PC-3 (cell line): Measurements from ENCODE around the gene CASZ1.

ENCODE experiments used
- EZH2 ChIP-seq: fragments of 300-600 bp; sonication (generic); IDR thresholded peaks from one replicate; pipeline ENCODE4 v1.6.1; 2017; ENCODE audit warnings: antibody characterized with exemption, mild to moderate bottlenecking, low read length; ENCODE audit not compliant: unreplicated experiment
- TF ChIP-seq, protein P1 (sequence below): fragments of 300-600 bp; sonication (generic); conservative IDR thresholded peaks from 2 replicates; pipeline ENCODE4 v1.5.1; 2017; ENCODE audit warnings: antibody characterized with exemption, low read depth, mild to moderate bottlenecking, low read length

DNA sequence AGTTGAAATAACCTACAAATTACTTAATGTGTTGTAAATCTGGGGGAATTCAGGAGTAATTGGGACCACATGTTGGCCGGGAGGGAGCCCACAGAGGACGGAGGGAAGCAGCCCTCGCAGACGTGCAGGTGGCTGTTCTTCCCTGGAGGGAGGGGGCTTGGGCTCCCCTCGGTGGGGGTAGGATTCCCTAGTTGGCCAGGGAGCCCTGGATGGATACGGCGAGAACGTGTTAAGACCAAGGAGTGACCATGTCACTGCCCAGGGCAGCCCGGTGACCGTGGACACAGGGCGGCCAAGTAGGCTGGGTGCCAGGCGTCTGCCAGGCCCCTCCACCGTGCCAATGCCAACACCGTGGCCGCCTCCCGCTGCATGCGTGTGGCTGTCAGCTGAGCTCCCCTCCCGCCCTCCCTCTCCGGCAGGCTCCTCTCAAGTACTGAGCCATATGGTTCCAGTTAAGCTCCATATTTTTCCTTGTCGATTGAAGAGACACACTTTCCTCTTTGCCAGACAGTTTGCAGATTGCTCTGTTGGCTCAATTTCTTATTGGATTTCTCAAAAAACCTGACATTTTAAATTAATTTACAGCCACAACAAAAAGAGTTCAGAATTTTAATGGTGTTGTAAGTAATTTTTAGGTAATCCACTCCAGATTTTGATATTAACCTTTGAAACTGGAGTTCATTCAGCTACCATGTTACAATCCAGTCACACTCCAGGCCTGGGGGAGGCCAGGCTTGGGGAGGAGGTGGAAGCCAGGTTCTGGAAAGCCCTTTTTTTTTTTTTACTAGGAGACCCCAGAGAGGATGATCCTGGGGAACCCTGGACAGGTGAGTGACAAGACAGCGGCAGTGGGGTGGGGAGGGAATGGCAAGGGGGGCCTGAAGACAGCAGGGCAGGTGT, 71.2 kb downstream of the CASZ1 start:
- TF ChIP-seq, protein P1, sequence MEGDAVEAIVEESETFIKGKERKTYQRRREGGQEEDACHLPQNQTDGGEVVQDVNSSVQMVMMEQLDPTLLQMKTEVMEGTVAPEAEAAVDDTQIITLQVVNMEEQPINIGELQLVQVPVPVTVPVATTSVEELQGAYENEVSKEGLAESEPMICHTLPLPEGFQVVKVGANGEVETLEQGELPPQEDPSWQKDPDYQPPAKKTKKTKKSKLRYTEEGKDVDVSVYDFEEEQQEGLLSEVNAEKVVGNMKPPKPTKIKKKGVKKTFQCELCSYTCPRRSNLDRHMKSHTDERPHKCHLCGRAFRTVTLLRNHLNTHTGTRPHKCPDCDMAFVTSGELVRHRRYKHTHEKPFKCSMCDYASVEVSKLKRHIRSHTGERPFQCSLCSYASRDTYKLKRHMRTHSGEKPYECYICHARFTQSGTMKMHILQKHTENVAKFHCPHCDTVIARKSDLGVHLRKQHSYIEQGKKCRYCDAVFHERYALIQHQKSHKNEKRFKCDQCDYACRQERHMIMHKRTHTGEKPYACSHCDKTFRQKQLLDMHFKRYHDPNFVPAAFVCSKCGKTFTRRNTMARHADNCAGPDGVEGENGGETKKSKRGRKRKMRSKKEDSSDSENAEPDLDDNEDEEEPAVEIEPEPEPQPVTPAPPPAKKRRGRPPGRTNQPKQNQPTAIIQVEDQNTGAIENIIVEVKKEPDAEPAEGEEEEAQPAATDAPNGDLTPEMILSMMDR: no peak
- TF ChIP-seq EZH2: no peak
